ENCODE results near the gene SGCA. TPM values are rescaled to one million over a fixed set of nuclear protein-coding genes. Genes with fewer than 3 reads are reported as not detected.

SGCA gene
- total RNA-seq, 2 experiments from 2014 or later = 0.57 to 1.1 TPM

- Histone ChIP-seq H3K4me3 (ENCODE audit: low read depth, low read length, poor library complexity, severe bottlenecking) (no peak overlapping the region), H3K4me2 (ENCODE audit: low read length) (no peak overlapping the region), H3K4me1 (ENCODE audit: insufficient read depth, low read length, poor library complexity, severe bottlenecking) (peaks cover 9% of the 10 kb centered on the region), H2AFZ (ENCODE audit: low read length) (no peak overlapping the region), H3K79me2 (ENCODE audit: insufficient read depth, low read depth, low read length) (no peaks in the 10 kb centered on the region), H3K9me3 (ENCODE audit: low read length) (no peaks in the 10 kb centered on the region), H3K9me2 (ENCODE audit: insufficient read depth, low read length) (no peaks in the 10 kb centered on the region), H3K36me3 (ENCODE audit: insufficient read depth, low read length) (no peaks in the 10 kb centered on the region), H4K20me1 (ENCODE audit: insufficient read depth, low read length) (no peaks in the 10 kb centered on the region), H3K27ac (ENCODE audit: low read depth, low read length, poor library complexity, severe bottlenecking) (no peak overlapping the region)
- intact Hi-C loops (cut with micrococcal nuclease; ENCODE audit: unreplicated experiment) = no loop called here
- no peak for TF ChIP-seq CTCF (conservative IDR thresholded peaks at IDR 0.05; ENCODE audit: low read length)
- no peak for TF ChIP-seq EZH2phosphoT487 (IDR thresholded peaks at IDR 0.05; ENCODE audit: borderline replicate concordance, low read depth, low read length)
- DNase-seq (ENCODE audit: low spot score) = no peak
- no TSS peak for BruUV-seq (replicated peaks)
- POLR2A ChIA-PET = no interaction called here
- CTCF ChIA-PET (ENCODE audit: unreplicated experiment) = no interaction called here
These were observed 9.4 kb downstream of the SGCA start for GRCh38 chr17:50175035-50175807.

GRCh38 chr17:50176559-50177357 is 11.0 kb downstream of the SGCA start:
- ChIA-PET CTCF (ENCODE audit: unreplicated experiment) (interaction anchor here (1.1 kb wide), 1 partner anchor 23 kb away, joined by 10 read pairs; no protein-coding TSS in a partner anchor), POLR2A (no interaction called here)
- Histone ChIP-seq H3K36me3 (ENCODE audit: insufficient read depth, low read length) (no peaks in the 10 kb centered on the region), H2AFZ (ENCODE audit: low read length) (no peak overlapping the region), H3K79me2 (ENCODE audit: insufficient read depth, low read depth, low read length) (no peaks in the 10 kb centered on the region), H3K4me3 (ENCODE audit: low read depth, low read length, poor library complexity, severe bottlenecking) (no peak overlapping the region), H4K20me1 (ENCODE audit: insufficient read depth, low read length) (no peaks in the 10 kb centered on the region), H3K4me1 (ENCODE audit: insufficient read depth, low read length, poor library complexity, severe bottlenecking) (peaks cover 12% of the 10 kb centered on the region), H3K4me2 (ENCODE audit: low read length) (no peak overlapping the region), H3K9me2 (ENCODE audit: insufficient read depth, low read length) (no peaks in the 10 kb centered on the region), H3K9me3 (ENCODE audit: low read length) (no peaks in the 10 kb centered on the region), H3K27ac (ENCODE audit: low read depth, low read length, poor library complexity, severe bottlenecking) (no peak overlapping the region)
- no TSS peak for BruUV-seq (replicated peaks)
- no peak for TF ChIP-seq CTCF (conservative IDR thresholded peaks at IDR 0.05; ENCODE audit: low read length)
- no peak for TF ChIP-seq EZH2phosphoT487 (IDR thresholded peaks at IDR 0.05; ENCODE audit: borderline replicate concordance, low read depth, low read length)
- intact Hi-C loops (cut with micrococcal nuclease; ENCODE audit: unreplicated experiment) = no loop called here
- DNase-seq (ENCODE audit: low spot score) = no peak
